Measurements from ENCODE around the gene FLYWCH1. TPM values are rescaled to one million over a fixed set of nuclear protein-coding genes. Genes with fewer than 3 reads are reported as not detected.
A peak's percentile ranks its signal among the peaks of the same experiment; 100 is the strongest.

The FLYWCH1 gene
- total and polyA plus RNA-seq, 9 of the 15 experiments (the other 6 are each of a cell fraction or from before 2014, with no cell fraction given), result 0.18 to 33.6 (median 11.3) TPM

GRCh38 chr16:2867987-2868789, 43.5 kb upstream of the FLYWCH1 start (continued):
- TF ChIP-seq CBFA2T2 (conservative IDR thresholded peaks at IDR 0.05) (no peak; the same call in 1 of the 2 replicates), CREM (IDR thresholded peaks at IDR 0.05; ENCODE audit: low read depth) (peak; percentile 74), CREBBP (IDR thresholded peaks at IDR 0.05; ENCODE audit: low read depth, low read length) (no peak), NFATC3 (IDR thresholded peaks at IDR 0.05) (no peak), GTF2A2 (tag; IDR thresholded peaks at IDR 0.05) (peak; percentile 63; the same call in 1 of the 2 replicates), DLX4 (CRISPR knock-in tag; IDR thresholded peaks at IDR 0.05) (no peak), GTF2F1 (IDR thresholded peaks at IDR 0.05; ENCODE audit: low read depth, low read length) (no peak), CBX3 (IDR thresholded peaks at IDR 0.05; ENCODE audit: borderline replicate concordance in 1 of 2, low read length in 2 of 2) (no peak; a peak in 1 of 3 replicates), GABPB2 (CRISPR knock-in tag; conservative IDR thresholded peaks at IDR 0.05) (no peak), KLF6 (CRISPR knock-in tag; IDR thresholded peaks at IDR 0.05; ENCODE audit: borderline replicate concordance) (peak; percentile 90; the same call in 1 of the 2 replicates), ZBED1 (IDR thresholded peaks at IDR 0.05) (no peak), IRF2 (CRISPR knock-in tag; IDR thresholded peaks at IDR 0.05) (no peak), TRIM28 (IDR thresholded peaks at IDR 0.05) (no peak), ZNF133 (CRISPR knock-in tag; IDR thresholded peaks at IDR 0.05) (peak; percentile 76; the same call in 1 of the 2 replicates), ARID1B (IDR thresholded peaks at IDR 0.05) (peak; percentile 43; the same call in 1 of the 2 replicates), ZNF311 (CRISPR knock-in tag; IDR thresholded peaks at IDR 0.05) (peak; percentile 52; the same call in 1 of the 2 replicates), ZNF75A (CRISPR knock-in tag; IDR thresholded peaks at IDR 0.05) (0 out of 2 replicates have a peak, but pooled peaks have one; percentile 49), FUS (optimal IDR thresholded peaks at IDR 0.05; ENCODE audit: low read depth, low read length) (no peak), NFIC (IDR thresholded peaks at IDR 0.05) (peak; percentile 51), E2F3 (CRISPR knock-in tag; IDR thresholded peaks at IDR 0.05) (peak; percentile 93), ZNF717 (CRISPR knock-in tag; IDR thresholded peaks at IDR 0.05) (no peak), JUNB (CRISPR knock-in tag; conservative IDR thresholded peaks at IDR 0.05) (no peak), FOXK1 (CRISPR knock-in tag; IDR thresholded peaks at IDR 0.05; ENCODE audit: borderline replicate concordance) (peak; percentile 33; the same call in 1 of the 2 replicates), NUFIP1 (IDR thresholded peaks at IDR 0.05; ENCODE audit: partially characterized antibody) (no peak), SIN3A (IDR thresholded peaks at IDR 0.05; ENCODE audit: borderline replicate concordance in 2 of 2, control insufficient read depth in 1 of 2, low read depth in 2 of 2, low read length in 2 of 2) (peak; percentile 13 to 75; a peak in 1 of 4 replicates), HMG20A (CRISPR knock-in tag; conservative IDR thresholded peaks at IDR 0.05) (no peak)
- TF ChIP-seq, protein P1, sequence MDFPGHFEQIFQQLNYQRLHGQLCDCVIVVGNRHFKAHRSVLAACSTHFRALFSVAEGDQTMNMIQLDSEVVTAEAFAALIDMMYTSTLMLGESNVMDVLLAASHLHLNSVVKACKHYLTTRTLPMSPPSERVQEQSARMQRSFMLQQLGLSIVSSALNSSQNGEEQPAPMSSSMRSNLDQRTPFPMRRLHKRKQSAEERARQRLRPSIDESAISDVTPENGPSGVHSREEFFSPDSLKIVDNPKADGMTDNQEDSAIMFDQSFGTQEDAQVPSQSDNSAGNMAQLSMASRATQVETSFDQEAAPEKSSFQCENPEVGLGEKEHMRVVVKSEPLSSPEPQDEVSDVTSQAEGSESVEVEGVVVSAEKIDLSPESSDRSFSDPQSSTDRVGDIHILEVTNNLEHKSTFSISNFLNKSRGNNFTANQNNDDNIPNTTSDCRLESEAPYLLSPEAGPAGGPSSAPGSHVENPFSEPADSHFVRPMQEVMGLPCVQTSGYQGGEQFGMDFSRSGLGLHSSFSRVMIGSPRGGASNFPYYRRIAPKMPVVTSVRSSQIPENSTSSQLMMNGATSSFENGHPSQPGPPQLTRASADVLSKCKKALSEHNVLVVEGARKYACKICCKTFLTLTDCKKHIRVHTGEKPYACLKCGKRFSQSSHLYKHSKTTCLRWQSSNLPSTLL (IDR thresholded peaks at IDR 0.05), result no peak
- TF ChIP-seq, protein P2, sequence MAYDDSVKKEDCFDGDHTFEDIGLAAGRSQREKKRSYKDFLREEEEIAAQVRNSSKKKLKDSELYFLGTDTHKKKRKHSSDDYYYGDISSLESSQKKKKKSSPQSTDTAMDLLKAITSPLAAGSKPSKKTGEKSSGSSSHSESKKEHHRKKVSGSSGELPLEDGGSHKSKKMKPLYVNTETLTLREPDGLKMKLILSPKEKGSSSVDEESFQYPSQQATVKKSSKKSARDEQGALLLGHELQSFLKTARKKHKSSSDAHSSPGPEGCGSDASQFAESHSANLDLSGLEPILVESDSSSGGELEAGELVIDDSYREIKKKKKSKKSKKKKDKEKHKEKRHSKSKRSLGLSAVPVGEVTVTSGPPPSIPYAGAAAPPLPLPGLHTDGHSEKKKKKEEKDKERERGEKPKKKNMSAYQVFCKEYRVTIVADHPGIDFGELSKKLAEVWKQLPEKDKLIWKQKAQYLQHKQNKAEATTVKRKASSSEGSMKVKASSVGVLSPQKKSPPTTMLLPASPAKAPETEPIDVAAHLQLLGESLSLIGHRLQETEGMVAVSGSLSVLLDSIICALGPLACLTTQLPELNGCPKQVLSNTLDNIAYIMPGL (CRISPR knock-in tag; IDR thresholded peaks at IDR 0.05), result no peak

Data from K562 (cell line).